Mesothelial cell of epicardium (in vitro differentiated cells): ENCODE measurements around the gene EPHA3. TPM values are rescaled to one million over a fixed set of nuclear protein-coding genes. Genes with fewer than 3 reads are reported as not detected.
"Not testable (repeated sequence)": the region's sequence is repeated elsewhere in the genome, so short reads cannot be mapped to it uniquely, and the experiment has no call there.

ENCODE experiments used
- DNase-seq, 2 experiments: peaks; one replicate each; pipeline ENCODE4 v3.0.0; 2021; ENCODE audit warnings: low spot score in 2 of 2; ENCODE audit not compliant: unreplicated experiment in 2 of 2
- H3K27ac Mint-ChIP-seq: 2 replicates; pipeline ENCODE4 v1.8.0; 2021; ENCODE audit warnings: mixed read lengths
- H3K27me3 Mint-ChIP-seq: 2 replicates; pipeline ENCODE4 v1.8.0; 2021; ENCODE audit warnings: low read depth, mixed read lengths
- H3K36me3 Mint-ChIP-seq: 2 replicates; pipeline ENCODE4 v1.8.0; 2021; ENCODE audit warnings: mixed read lengths
- H3K4me1 Mint-ChIP-seq: 2 replicates; pipeline ENCODE4 v1.8.0; 2021; ENCODE audit warnings: mixed read lengths
- H3K4me3 Mint-ChIP-seq: 2 replicates; pipeline ENCODE4 v1.8.0; 2021; ENCODE audit warnings: mild to moderate bottlenecking, moderate library complexity, mixed read lengths
- H3K9me3 Mint-ChIP-seq: 2 replicates; pipeline ENCODE4 v1.8.0; 2021; ENCODE audit warnings: mixed read lengths
- total RNA-seq: library from RNA; stranded (reverse); gene quantifications from 3 replicates; pipeline ENCODE4 v1.2.1, GENCODE V29; 2021
- TF ChIP-seq, protein P1 (sequence below): fragments of 200-600 bp; sonication (generic); IDR thresholded peaks from one replicate; pipeline ENCODE4 v1.5.0; 2021; ENCODE audit warnings: antibody characterized with exemption; ENCODE audit not compliant: unreplicated experiment

Gene EPHA3
- total RNA-seq, 1 donor from 2014 or later: 4.5 TPM

DNA sequence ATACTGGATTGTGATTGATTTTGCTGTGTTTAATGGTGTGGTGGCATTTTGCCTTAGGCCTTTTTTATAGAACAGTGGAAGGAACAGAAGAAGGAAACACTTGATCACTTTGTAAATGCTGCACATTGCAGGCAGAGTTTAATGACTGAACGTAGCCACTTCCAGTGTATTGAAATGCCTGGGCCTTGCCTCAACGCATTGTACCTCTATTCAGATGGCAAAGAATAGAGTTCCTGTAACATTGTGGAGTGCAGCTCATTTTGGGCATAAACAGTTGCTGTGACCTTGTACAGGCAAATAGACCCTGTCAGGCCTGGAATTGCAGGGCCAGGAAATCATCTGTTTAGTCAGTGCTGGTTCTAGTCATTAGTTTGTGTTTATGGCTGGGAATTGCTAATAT is 225.0 kb downstream of the EPHA3 start:
- H3K27me3 Mint-ChIP-seq: peaks cover 21% of the 10 kb centered on the region
- H3K36me3 Mint-ChIP-seq: no peaks in the 10 kb centered on the region
- no peak overlapping the region for H3K4me3 Mint-ChIP-seq
- DNase-seq: no peak
- TF ChIP-seq, protein P1, sequence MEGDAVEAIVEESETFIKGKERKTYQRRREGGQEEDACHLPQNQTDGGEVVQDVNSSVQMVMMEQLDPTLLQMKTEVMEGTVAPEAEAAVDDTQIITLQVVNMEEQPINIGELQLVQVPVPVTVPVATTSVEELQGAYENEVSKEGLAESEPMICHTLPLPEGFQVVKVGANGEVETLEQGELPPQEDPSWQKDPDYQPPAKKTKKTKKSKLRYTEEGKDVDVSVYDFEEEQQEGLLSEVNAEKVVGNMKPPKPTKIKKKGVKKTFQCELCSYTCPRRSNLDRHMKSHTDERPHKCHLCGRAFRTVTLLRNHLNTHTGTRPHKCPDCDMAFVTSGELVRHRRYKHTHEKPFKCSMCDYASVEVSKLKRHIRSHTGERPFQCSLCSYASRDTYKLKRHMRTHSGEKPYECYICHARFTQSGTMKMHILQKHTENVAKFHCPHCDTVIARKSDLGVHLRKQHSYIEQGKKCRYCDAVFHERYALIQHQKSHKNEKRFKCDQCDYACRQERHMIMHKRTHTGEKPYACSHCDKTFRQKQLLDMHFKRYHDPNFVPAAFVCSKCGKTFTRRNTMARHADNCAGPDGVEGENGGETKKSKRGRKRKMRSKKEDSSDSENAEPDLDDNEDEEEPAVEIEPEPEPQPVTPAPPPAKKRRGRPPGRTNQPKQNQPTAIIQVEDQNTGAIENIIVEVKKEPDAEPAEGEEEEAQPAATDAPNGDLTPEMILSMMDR: no peak
- H3K4me1 Mint-ChIP-seq: peaks cover 27% of the 10 kb centered on the region
- H3K27ac Mint-ChIP-seq: no peak overlapping the region
- H3K9me3 Mint-ChIP-seq: no peaks in the 10 kb centered on the region

DNA sequence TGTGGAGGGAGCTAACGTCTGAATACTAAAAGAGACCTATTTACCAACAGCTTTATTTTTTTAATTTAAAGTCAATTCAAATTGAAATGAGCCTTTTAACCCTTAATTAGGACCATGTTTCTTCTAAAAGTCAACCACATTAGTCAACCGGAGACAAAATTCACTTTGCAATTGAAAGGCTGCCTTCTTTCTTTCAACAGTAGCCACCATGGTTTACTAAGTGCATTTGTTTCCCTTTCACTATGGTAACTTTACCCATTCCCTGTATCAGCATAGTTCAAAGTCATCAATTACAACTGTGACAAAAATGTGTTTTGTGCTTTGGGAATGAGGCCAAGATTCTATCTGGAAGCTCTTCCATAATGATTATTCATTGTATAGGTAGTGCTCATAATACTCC is 225.4 kb downstream of the EPHA3 start:
- Mint-ChIP-seq H3K36me3 (no peaks in the 10 kb centered on the region), H3K27ac (no peak overlapping the region), H3K4me1 (peaks cover 27% of the 10 kb centered on the region), H3K27me3 (peaks cover 25% of the 10 kb centered on the region), H3K9me3 (no peaks in the 10 kb centered on the region), H3K4me3 (no peak overlapping the region)
- TF ChIP-seq, protein P1: no peak
- DNase-seq: no peak

DNA sequence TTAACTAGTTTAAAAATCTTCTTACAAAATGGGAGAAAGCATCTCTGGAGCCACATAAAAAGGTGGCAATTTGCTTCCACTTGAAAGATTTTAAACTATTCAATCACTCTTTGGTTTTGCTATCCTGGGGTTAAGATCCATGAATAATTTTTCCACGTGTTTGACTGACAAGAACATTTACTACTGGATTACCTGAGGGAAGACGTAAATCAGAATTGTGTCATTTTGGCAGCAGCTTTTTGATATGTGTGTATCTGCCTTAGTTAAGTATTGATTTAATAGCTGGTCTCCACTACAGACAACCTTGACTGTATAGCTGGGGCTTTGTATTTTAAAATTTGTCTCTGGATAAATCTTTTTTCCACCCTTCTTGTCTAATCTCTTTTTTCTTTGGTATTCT is 228.3 kb downstream of the EPHA3 start:
- TF ChIP-seq, protein P1: no peak
- peaks cover 27% of the 10 kb centered on the region for H3K4me1 Mint-ChIP-seq
- peaks cover 28% of the 10 kb centered on the region for H3K27me3 Mint-ChIP-seq
- DNase-seq: no peak
- no peaks in the 10 kb centered on the region for H3K9me3 Mint-ChIP-seq
- no peaks in the 10 kb centered on the region for H3K36me3 Mint-ChIP-seq
- H3K4me3 Mint-ChIP-seq: no peak overlapping the region
- H3K27ac Mint-ChIP-seq: no peak overlapping the region

DNA sequence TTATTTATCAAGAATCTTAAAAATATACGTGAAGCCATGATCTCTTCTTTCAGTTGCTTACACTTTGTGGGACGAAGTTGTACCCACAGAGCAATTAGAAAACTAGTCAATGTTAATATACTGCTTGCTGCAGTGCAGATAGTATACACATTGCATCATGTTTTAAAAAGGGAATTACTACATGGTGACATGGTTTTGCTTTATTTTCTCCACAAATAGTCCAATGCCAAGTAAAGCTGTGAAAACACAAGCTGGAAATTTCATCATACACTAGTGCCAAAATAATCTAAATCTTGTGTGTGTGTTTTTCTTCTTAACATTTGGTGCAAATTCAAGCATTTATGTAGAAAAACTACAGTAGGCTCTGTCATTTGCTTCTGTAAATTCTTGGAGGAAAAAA is 233.0 kb downstream of the EPHA3 start:
- peaks cover 26% of the 10 kb centered on the region for H3K4me1 Mint-ChIP-seq
- no peak overlapping the region for H3K4me3 Mint-ChIP-seq
- peaks cover 38% of the 10 kb centered on the region for H3K27me3 Mint-ChIP-seq
- no peak overlapping the region for H3K27ac Mint-ChIP-seq
- DNase-seq: no peak
- TF ChIP-seq, protein P1: no peak
- no peaks in the 10 kb centered on the region for H3K36me3 Mint-ChIP-seq
- H3K9me3 Mint-ChIP-seq: no peaks in the 10 kb centered on the region

DNA sequence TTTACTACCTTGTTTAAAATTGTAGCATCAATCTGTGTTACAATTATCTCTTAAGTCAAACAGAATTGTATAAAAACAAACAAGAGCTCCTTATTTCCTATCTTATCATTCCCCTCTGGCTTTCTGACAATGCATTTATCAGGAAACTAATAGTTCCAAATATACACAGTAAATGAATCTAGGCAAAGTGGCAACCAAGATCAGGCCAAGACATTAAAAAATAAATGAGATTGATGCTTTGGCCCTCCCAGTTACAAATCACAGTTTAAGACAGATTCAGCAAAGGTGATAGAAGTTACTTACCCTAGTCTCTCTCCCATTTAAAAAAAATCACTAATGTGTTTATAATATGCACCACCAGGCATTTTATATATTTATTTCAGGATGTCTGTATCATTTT is 236.7 kb downstream of the EPHA3 start:
- TF ChIP-seq, protein P1: no peak
- H3K27ac Mint-ChIP-seq: no peak overlapping the region
- peaks cover 22% of the 10 kb centered on the region for H3K4me1 Mint-ChIP-seq
- DNase-seq: no peak
- H3K36me3 Mint-ChIP-seq: no peaks in the 10 kb centered on the region
- H3K4me3 Mint-ChIP-seq: no peak overlapping the region
- H3K27me3 Mint-ChIP-seq: peaks cover 18% of the 10 kb centered on the region
- no peaks in the 10 kb centered on the region for H3K9me3 Mint-ChIP-seq

DNA sequence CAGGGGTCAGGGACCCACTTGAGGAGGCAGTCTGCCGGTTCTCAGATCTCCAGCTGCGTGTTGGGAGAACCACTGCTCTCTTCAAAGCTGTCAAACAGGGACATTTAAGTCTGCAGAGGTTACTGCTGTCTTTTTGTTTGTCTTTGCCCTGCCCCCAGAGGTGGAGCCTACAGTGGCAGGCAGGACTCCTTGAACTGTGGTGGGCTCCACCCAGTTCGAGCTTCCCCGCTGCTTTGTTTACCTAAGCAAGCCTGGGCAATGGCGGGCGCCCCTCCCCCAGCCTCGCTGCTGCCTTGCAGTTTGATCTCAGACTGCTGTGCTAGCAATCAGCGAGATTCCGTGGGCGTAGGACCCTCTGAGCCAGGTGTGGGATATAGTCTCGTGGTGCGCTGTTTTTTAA is 243.5 kb downstream of the EPHA3 start:
- H3K4me1 Mint-ChIP-seq, H3K4me3 Mint-ChIP-seq, H3K9me3 Mint-ChIP-seq, DNase-seq, H3K27ac Mint-ChIP-seq, H3K27me3 Mint-ChIP-seq, H3K36me3 Mint-ChIP-seq: not testable (repeated sequence)
